Measurements from ENCODE around the gene PTPN21.
A peak's percentile ranks its signal among the peaks of the same experiment; 100 is the strongest.
"Not testable (repeated sequence)": the region's sequence is repeated elsewhere in the genome, so short reads cannot be mapped to it uniquely, and the experiment has no call there.

The PTPN21 gene

GRCh38 chr14:88551094-88551870 is 3.5 kb downstream of the PTPN21 start:
- DNase-seq, result peak; percentile 75

- DNase-seq, result no peak
Measured at GRCh38 chr14:88550078-88550477, 4.7 kb downstream of the PTPN21 start.

GRCh38 chr14:88547386-88547780 is 7.4 kb downstream of the PTPN21 start:
- DNase-seq, result no peak

DNA sequence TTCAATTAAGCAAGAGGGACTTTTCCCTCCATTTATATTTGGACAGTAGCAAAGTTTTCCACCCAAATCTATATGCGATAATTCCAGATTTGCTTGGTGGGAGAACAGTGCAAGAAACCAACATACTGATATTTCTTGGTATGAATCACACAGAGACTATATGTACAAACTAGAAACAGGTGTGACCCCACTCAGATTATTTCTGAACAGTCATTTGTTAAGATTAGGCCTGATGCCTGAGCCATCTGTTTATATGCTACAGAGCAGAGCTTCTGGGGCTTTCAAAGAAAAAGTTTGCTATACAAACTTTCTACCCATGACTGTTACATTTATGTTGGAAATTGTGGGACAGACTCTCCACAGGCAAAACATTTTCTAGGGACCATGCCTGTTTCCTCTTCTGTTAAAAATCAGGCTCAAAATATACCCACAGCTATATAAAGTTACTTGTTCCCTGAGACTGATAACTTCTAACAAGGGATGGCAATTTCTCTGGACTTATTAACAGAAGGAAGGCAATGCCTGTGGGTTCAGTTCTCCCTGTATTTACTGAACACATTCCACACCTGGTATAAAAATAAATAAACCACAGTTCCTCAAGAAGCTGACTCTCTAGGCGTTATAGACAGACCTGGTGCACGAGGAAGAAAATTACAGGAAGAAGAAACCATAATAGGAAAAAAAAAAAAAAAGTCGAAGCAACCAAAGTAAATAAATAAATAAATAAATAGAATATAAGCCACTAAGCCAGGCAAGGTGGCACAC is 8.0 kb downstream of the PTPN21 start:
- DNase-seq, result no peak

- DNase-seq, result no peak
Measured at GRCh38 chr14:88545256-88545655, 9.6 kb downstream of the PTPN21 start.

DNA sequence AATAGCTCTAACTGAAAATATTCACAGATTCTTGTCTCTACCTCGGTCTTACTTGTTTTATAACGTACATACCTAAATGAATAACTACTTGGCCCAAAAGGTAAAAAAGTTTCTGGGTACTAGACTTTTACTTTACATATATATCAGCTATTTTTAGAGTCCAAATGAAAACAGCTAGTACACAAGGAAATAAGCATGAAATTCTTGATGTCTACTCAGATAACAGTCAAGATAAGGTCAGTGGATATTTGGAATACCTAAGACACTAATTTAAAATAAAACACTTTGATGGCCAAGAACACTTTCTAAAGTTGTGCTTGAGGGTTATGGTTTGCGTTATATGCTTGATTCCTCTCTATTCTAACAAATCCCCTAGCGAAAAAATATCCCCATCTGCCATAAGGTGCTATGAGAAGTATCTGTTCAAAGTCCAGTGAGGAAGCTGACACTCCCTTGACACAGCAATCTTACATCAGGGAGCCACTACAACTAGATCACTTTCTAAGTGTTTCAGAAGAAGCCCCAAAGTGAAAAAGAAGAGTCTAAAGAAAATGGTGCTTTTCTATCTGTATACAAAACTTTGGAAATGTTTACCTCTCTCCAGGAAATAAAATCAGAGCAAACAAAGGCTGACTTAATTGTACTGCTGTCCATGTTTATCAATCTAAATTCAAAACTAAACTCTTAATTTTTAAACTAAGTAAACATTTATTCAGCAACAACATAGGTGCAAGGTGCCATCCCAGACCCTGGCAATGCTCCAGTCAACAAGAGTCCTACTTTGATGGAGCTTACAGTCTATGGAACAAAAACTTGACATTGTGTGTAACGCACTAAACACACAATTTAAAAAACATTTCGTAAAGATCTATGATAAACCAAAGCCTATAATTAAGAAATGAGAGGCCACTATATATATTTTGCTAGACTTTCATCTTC is 11.7 kb downstream of the PTPN21 start:
- DNase-seq, result no peak

DNA sequence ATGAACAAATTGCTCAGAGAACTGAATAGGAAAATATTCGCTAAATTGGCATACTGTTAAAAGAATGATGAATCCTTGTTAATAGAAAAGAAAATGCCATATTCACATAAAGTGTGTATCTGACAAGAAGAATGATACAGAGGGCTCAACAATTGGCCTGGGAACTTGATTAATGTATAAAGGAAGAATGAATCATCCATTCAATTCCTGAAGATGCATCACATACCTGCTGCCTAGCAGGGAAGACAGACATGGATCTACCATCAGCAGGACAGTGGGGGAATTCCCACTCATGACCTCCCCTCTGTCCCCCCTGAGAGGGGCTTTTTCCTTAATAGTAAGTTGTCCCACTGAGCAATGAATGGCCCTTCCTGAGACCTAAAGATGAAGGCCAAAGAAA is 13.5 kb downstream of the PTPN21 start:
- no peak for DNase-seq

DNA sequence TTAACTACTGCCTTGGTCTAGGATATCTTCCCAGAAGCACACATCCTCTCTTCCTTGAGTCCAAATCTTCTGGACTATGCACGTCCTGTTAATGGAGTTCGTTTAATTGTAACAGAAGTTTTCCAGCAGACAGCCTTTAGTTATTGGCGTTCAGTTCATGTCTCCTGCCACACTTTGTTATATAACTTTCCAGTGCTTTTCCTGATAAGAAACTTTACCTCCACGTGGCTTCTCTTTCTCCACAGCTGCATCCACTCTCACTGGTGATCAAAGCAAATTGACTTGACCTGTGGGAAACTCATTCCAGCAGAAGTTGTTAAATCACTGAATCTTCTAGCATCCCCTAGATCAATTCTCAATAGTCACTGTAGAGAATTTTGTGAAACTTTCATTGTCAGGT is 19.0 kb downstream of the PTPN21 start:
- no peak for DNase-seq

DNA sequence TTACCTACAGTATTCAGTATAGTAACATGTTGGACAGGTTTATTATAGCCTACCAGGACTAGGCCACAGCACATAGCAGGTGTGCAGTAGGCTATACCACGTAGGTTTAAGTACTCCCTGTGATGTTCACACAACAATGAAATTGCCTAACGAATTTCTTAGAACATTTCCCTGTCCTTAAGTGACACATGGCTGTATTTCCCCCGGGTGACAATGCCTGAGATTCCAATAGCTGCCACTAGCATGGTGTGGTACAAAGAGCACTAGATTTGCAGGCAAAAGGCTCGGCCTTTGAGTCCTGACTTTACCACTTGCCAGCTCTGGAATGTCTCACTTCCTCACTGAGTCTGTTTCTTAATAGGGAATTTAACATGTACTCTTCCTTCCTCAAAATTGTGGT is 19.7 kb downstream of the PTPN21 start:
- no peak for DNase-seq

DNA sequence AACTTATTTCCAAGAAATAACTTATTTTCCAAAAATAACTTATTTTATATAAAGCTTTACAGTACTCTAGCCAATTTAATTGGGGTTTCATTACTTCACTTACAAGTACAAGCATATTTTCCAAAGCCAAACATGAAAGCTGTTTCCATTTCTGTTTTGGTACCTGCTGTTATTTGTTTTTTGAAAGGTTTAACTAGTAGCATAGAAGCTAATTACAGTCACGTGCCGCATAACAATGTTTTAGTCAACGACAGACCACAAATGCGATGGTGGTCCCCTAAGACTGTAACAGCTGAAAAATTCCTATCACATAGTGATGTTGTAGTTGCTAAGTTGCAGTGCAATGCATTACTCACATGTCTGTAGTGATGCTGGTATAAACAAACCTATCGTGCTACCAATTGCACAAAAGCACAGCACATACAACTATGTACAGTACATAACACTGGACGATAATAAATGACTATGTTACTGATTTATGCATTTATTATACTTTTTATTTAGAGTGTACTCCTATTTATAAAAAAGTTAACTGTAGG is 21.7 kb downstream of the PTPN21 start:
- DNase-seq, result no peak

DNA sequence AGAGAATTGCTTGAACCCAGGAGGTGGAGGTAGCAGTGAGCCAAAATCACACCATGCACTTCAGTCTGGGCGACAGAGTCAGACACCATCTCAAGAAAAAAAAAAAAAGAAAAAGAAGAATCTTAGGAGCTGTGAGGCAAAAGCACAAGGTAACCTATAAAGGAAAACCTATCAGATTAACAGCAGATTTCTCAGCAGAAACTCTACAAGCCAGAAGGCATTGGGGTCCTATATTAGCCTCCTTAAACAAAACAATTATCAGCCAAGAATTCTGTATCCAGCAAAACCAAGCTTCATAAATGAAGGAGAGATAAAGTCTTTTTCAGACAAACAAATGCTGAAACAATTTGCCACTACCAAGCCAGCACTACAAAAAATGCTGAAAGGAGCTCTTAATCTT is 24.9 kb downstream of the PTPN21 start:
- not testable (repeated sequence) for DNase-seq

DNA sequence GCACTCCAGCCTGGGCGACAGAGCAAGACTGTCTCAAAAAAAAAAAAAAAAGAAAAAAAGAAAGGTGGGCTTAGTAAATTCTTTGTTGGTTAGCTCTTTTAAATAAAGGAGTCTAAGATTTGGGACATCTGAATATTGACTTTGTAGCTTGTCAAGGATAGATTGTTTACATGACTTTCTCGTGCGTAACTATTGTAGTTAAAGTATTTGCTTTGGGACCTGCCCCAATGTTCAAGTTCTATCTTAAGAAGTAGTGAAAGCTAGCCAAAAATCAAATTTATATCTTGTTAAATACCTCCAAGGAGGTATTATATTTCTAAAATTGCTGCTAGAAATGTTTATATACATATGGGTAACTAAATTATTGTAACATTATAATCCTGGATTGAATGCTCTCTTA is 32.4 kb downstream of the PTPN21 start:
- no peak for DNase-seq

DNA sequence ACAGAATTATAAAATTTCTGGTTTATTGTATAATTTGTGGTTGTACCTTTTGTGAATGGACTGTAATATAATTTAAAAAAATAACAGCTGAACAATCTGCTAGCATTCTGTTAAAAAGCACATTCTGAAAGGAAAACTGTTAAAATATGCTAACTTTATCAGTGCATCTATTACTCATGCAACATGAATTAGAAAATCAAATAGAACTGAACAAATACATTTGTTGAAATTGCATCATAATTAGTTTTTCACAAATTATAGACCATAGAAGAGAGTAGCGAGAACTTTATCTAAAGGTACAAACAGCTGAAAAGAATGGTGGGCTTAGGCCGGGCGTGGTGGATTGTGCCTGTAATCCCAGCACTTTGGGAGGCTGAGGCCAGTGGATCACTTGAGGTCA is 33.0 kb downstream of the PTPN21 start:
- no peak for DNase-seq

DNA sequence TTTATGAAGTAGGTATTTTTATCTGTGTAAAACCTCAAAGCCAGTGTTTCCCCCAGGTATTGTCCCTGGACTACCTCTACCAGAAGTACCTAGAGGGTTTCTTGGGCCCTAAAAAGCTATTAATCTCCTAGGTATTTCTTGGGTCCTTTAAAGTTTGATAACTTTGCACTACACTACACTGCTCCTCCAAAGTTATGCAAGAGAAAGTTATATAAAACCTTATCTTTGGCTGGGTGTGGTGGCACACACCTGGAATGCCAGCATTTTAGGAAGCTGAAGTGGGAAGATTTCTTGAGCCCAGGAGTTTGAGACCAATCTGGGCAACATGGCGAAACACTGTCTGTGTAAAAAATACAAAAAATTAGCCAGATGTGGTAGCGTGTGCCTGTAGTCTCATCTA is 34.9 kb downstream of the PTPN21 start:
- no peak for DNase-seq

- DNase-seq, result no peak
Measured at GRCh38 chr14:88518592-88519512, 36.0 kb downstream of the PTPN21 start.

DNA sequence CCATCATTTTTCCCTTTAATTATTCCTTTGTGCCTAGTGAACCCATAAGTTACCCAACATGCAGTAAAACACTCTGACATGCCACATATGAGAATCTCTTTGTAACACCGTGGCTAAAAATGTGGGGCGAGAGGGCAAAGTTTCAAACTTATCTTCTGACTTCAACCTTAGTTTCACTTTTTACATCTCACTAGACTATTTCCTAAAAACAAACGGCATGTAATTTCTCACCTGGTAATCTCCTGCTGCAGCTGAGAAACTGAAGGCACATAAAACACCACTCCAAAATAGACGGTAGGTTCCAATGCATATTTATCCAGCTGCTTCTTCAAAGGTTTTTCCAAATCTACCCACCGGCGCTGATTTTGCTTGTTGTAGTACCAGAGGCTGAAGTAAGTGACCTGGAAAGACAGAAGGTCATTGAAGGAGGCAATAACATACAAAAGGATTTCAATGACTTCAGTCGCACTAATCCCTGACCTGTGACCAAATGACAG is 37.9 kb downstream of the PTPN21 start:
- DNase-seq, result no peak

- no peak for DNase-seq
Measured at GRCh38 chr14:88515499-88516221, 39.1 kb downstream of the PTPN21 start.

GRCh38 chr14:88507208-88507607 is 47.6 kb downstream of the PTPN21 start:
- no peak for DNase-seq

DNA sequence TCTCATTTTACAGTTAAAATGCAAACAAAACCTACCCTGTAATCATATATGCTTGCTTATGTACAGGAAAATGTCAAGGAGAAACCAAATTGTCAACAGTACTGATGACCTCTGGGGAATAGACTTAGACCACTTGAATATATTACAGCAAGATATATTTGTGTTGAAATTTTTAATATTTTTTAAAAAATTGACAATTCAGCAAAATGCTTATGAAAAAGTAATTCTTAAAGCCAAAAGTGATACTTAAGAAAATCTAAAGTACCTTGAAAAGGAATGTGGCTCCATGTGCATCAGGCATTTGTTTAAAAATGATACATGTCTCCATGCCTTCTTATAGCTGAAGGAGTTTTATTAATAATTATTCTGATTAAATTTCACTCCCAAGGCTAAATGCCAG is 49.2 kb downstream of the PTPN21 start:
- DNase-seq, result no peak

GRCh38 chr14:88504602-88505001 is 50.2 kb downstream of the PTPN21 start:
- DNase-seq, result no peak

Data from stimulated activated CD4-positive, alpha-beta T cell treated with anti-CD3 and anti-CD28 coated beads, Interleukin-15, amount 100 ng/mL, for 24 hours (primary cell).